ENCODE data around the gene ALG14. TPM values are rescaled to one million over a fixed set of nuclear protein-coding genes. Genes with fewer than 3 reads are reported as not detected.

The ALG14 gene
- total RNA-seq, 1 experiment from 2014 or later: 5.7 TPM

DNA sequence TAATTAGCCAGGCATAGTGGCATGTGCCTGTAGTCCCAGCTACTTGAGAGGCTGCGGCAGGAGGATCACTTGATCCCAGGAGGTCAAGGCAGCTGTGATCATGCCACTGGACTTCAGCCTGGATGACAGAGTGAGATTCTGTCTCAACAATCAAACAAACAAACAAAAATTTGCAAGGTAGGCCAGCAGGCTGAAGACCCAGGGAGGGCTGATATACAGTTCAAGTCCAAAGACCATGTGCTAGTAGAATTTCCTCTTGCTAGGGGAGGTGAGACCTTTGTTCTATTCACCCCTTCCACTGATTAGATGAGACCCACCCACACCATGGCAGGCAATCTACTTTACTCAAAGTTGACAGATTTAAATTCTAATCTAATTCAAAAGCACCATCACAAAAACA is 114.7 kb downstream of the ALG14 start:
- no peak overlapping the region for H3K4me2 ChIP-seq (ENCODE audit: low read length)

More for the DNA sequence above, 114.7 kb downstream of the ALG14 start:
- TF ChIP-seq POLR2A (IDR thresholded peaks at IDR 0.05; ENCODE audit: borderline replicate concordance, extremely low read depth, insufficient read depth, insufficient read length) (no peak), ZFX (IDR thresholded peaks at IDR 0.05) (no peak), SP1 (IDR thresholded peaks at IDR 0.05; ENCODE audit: low read depth) (no peak), POLR2AphosphoS5 (IDR thresholded peaks at IDR 0.05; ENCODE audit: low read depth, low read length) (no peak), EZH2 (IDR thresholded peaks at IDR 0.05) (no peak), JUND (IDR thresholded peaks at IDR 0.05) (no peak), CEBPB (IDR thresholded peaks at IDR 0.05; ENCODE audit: low read depth) (no peak), RAD21 (IDR thresholded peaks at IDR 0.05; ENCODE audit: low read depth) (no peak), SIN3A (IDR thresholded peaks at IDR 0.05; ENCODE audit: low read depth) (no peak), ZNF274 (IDR thresholded peaks at IDR 0.05; ENCODE audit: low read depth, low read length) (no peak)
- TF ChIP-seq, protein P1, sequence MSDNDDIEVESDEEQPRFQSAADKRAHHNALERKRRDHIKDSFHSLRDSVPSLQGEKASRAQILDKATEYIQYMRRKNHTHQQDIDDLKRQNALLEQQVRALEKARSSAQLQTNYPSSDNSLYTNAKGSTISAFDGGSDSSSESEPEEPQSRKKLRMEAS (IDR thresholded peaks at IDR 0.05): no peak
- TF ChIP-seq, protein P2, sequence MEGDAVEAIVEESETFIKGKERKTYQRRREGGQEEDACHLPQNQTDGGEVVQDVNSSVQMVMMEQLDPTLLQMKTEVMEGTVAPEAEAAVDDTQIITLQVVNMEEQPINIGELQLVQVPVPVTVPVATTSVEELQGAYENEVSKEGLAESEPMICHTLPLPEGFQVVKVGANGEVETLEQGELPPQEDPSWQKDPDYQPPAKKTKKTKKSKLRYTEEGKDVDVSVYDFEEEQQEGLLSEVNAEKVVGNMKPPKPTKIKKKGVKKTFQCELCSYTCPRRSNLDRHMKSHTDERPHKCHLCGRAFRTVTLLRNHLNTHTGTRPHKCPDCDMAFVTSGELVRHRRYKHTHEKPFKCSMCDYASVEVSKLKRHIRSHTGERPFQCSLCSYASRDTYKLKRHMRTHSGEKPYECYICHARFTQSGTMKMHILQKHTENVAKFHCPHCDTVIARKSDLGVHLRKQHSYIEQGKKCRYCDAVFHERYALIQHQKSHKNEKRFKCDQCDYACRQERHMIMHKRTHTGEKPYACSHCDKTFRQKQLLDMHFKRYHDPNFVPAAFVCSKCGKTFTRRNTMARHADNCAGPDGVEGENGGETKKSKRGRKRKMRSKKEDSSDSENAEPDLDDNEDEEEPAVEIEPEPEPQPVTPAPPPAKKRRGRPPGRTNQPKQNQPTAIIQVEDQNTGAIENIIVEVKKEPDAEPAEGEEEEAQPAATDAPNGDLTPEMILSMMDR (IDR thresholded peaks at IDR 0.05 in 2 of 3, conservative IDR thresholded peaks at IDR 0.05 in 1 of 3; ENCODE audit: borderline replicate concordance in 1 of 3, insufficient read depth in 1 of 3, low read depth in 2 of 3, low read length in 2 of 3): no peak
- no peaks in the 10 kb centered on the region for H3K27me3 ChIP-seq (ENCODE audit: insufficient read depth, low read length)
- intact Hi-C loops (cut with micrococcal nuclease): no loop called here
- POLR2A ChIA-PET: no interaction called here
- no peak for ATAC-seq
- no TSS peak for BruUV-seq (replicated peaks)
- DNase-seq (ENCODE audit: low read depth, low spot score): no peak
- RAD21 ChIA-PET (ENCODE audit: low non-redundant PET in 1 of 2, low total read pairs in 2 of 2, uncharacterized antibody in 2 of 2, unreplicated experiment in 2 of 2): no interaction called here
- H2AFZ ChIP-seq (ENCODE audit: low read depth, low read length, poor library complexity, severe bottlenecking): no peak overlapping the region
- H3K36me3 ChIP-seq (ENCODE audit: control insufficient read depth in 1 of 2, insufficient read depth in 2 of 2, low read length in 2 of 2): no peaks in the 10 kb centered on the region
- H3K9me3 ChIP-seq (ENCODE audit: control insufficient read depth in 1 of 2, insufficient read depth in 1 of 2, low read depth in 1 of 2, low read length in 2 of 2): peaks cover 0 to 2% of the 10 kb centered on the region in 2 experiments; a peak in 1 of 4 replicates
- no peak overlapping the region for H3K27ac ChIP-seq (ENCODE audit: low read depth, low read length)
- no peak overlapping the region for H3K9ac ChIP-seq (ENCODE audit: low read length)
- no peaks in the 10 kb centered on the region for H4K20me1 ChIP-seq (ENCODE audit: insufficient read depth)
- H3K4me1 ChIP-seq (ENCODE audit: control insufficient read depth in 1 of 2, insufficient read depth in 2 of 2, low read length in 2 of 2): no peaks in the 10 kb centered on the region
- CTCF ChIA-PET: no interaction called here
- H3K9me2 ChIP-seq (ENCODE audit: insufficient read depth): no peaks in the 10 kb centered on the region
- no peaks in the 10 kb centered on the region for H3K79me2 ChIP-seq (ENCODE audit: insufficient read depth, low read length)
- H3K4me3 ChIP-seq (replicated peaks in 1 of 2; ENCODE audit: low read depth in 1 of 2, low read length in 2 of 2): no peak overlapping the region

Data from HCT116 (cell line).